HepG2 (cell line): ENCODE measurements around the gene GALNT18. TPM values are rescaled to one million over a fixed set of nuclear protein-coding genes. Genes with fewer than 3 reads are reported as not detected.

Experiments
- ATAC-seq: fragments of 200-7000 bp; cut with Tn5 transposase; 3 replicates; pipeline ENCODE4 v1.9.1; 2020; ENCODE audit warnings: mild to moderate bottlenecking, moderate library complexity
- BruUV-seq: library from RNA; stranded (reverse); fragments of 400-500 nt; replicated peaks from 2 replicates; lab custom pipeline; 2021; lab: Mats Ljungman, UMichigan
- CTCF ChIA-PET: fragments of 300-600 bp; formaldehyde crosslinking; extraction: SDS; loops from one replicate; lab custom pipeline; 2021; ENCODE audit warnings: low total read pairs, inconsistent platforms, low intra/inter-chr PET ratio; lab: Yijun Ruan, JAX
- POLR2A ChIA-PET: fragments of 350-600 bp; sonication (Branson Sonifier 250); formaldehyde crosslinking; loops from one replicate; lab custom pipeline; 2020; ENCODE audit warnings: antibody characterized with exemption, inconsistent platforms; lab: Yijun Ruan, JAX
- DNase-seq: peaks from one replicate; pipeline ENCODE4 v3.0.0-alpha.2; 2015; ENCODE audit warnings: low spot score
- FAIRE-seq: peaks from 3 replicates; lab custom pipeline; 2011; peaks lifted over from hg19 to GRCh38; lab: Jason Lieb, UNC
- H2AFZ ChIP-seq: one replicate; pipeline ENCODE4 v1.6.1; 2011; ENCODE audit warnings: low read length, inconsistent platforms
- H3K27ac ChIP-seq: fragments of 300-600 bp; 3 replicates; pipeline ENCODE4 v1.8.0; 2011; ENCODE audit warnings: mixed run types, mild to moderate bottlenecking, mixed read lengths, low read length, inconsistent platforms; ENCODE audit not compliant: insufficient read depth; ENCODE audit errors: extremely low read length
- H3K27me3 ChIP-seq, 2 experiments: fragments of 200-600 bp in 1 of 2; 2 replicates in 1 of 2; 3 replicates in 1 of 2; pipeline versions ENCODE4 v1.6.0 to v1.8.0; 2011; ENCODE audit warnings: low read length in 2 of 2, mild to moderate bottlenecking in 2 of 2, moderate library complexity in 2 of 2, inconsistent platforms in 1 of 2; ENCODE audit not compliant: insufficient read depth in 2 of 2, control insufficient read depth in 1 of 2
- H3K36me3 ChIP-seq, 2 experiments: fragments of 200-600 bp in 1 of 2; replicated peaks in 1 of 2; 2 replicates in 1 of 2; 3 replicates in 1 of 2; pipeline versions ENCODE4 v1.5.1 to v1.8.0; 2011; ENCODE audit warnings: low read length in 2 of 2, inconsistent platforms in 1 of 2; ENCODE audit not compliant: insufficient read depth in 2 of 2, control insufficient read depth in 1 of 2
- H3K4me1 ChIP-seq: 2 replicates; pipeline ENCODE4 v1.5.1; 2012; ENCODE audit warnings: low read length, inconsistent platforms; ENCODE audit not compliant: insufficient read depth
- H3K4me2 ChIP-seq: 2 replicates; pipeline ENCODE4 v1.6.0; 2011; ENCODE audit warnings: low read depth, low read length, inconsistent platforms
- H3K4me3 ChIP-seq, 3 experiments: fragments of 200-600 bp in 1 of 3; sonication (generic), shearing (Covaris generic) in 1 of 3; replicated peaks in 1 of 3; 2 replicates each; pipeline ENCODE4 v1.5.1; 2011 to 2016; ENCODE audit warnings: low read length in 3 of 3, inconsistent platforms in 2 of 3, low read depth in 2 of 3, mild to moderate bottlenecking in 2 of 3, control low read depth in 1 of 3, mixed read lengths in 1 of 3; ENCODE audit not compliant: insufficient read depth in 1 of 3
- H3K79me2 ChIP-seq: one replicate; pipeline ENCODE4 v1.6.1; 2011; ENCODE audit warnings: low read length, inconsistent platforms; ENCODE audit not compliant: insufficient read depth
- H3K9ac ChIP-seq: 2 replicates; pipeline ENCODE4 v1.6.0; 2011; ENCODE audit warnings: mild to moderate bottlenecking, low read depth, low read length, inconsistent platforms; ENCODE audit not compliant: insufficient read depth
- H3K9me3 ChIP-seq: 2 replicates; pipeline ENCODE4 v1.5.1; 2012; ENCODE audit warnings: mild to moderate bottlenecking, low read length
- H4K20me1 ChIP-seq: 2 replicates; pipeline ENCODE4 v1.6.0; 2011; ENCODE audit warnings: inconsistent platforms, mild to moderate bottlenecking, low read length, moderate library complexity; ENCODE audit not compliant: insufficient read depth
- FOXC1 ChIP-seq: sonication (generic); formaldehyde crosslinking; IDR thresholded peaks from 2 replicates; pipeline ENCODE4 v1.8.0; 2022; ENCODE audit warnings: mild to moderate bottlenecking, missing genetic modification reagents, borderline replicate concordance
- IKZF4 ChIP-seq: sonication (generic); formaldehyde crosslinking; IDR thresholded peaks from 2 replicates; pipeline ENCODE4 v1.5.1; 2020; ENCODE audit warnings: borderline replicate concordance, mild to moderate bottlenecking, low read depth, missing genetic modification reagents; ENCODE audit errors: not compliant biosample characterization
- KDM2A ChIP-seq: sonication (generic); formaldehyde crosslinking; IDR thresholded peaks from 2 replicates; pipeline ENCODE4 v1.4.0; 2020; ENCODE audit warnings: low read depth, missing genetic modification reagents, borderline replicate concordance
- NONO ChIP-seq, 2 experiments: fragments of 450-650 bp in 1 of 2; sonication (generic) in 1 of 2; formaldehyde crosslinking in 1 of 2; IDR thresholded peaks in 1 of 2; conservative IDR thresholded peaks in 1 of 2; 2 replicates each; pipeline versions ENCODE4 v1.6.1 to v1.8.0; 2017 to 2022; ENCODE audit warnings: mild to moderate bottlenecking in 1 of 2, missing genetic modification reagents in 1 of 2, moderate library complexity in 1 of 2
- SNAPC2 ChIP-seq: sonication (generic); formaldehyde crosslinking; IDR thresholded peaks from 2 replicates; pipeline ENCODE4 v1.8.1; 2022; ENCODE audit warnings: mild to moderate bottlenecking, missing genetic modification reagents
- SNRNP70 ChIP-seq: fragments of 200-400 bp; formaldehyde crosslinking; IDR thresholded peaks from 2 replicates; pipeline ENCODE4 v1.6.1; 2017; ENCODE audit warnings: mild to moderate bottlenecking, low read depth, low read length, moderate library complexity
- ZNF331 ChIP-seq: sonication (generic); formaldehyde crosslinking; IDR thresholded peaks from 2 replicates; pipeline ENCODE4 v1.4.0; 2020; ENCODE audit warnings: missing genetic modification reagents
- ZNF510 ChIP-seq: sonication (generic); formaldehyde crosslinking; IDR thresholded peaks from 2 replicates; pipeline ENCODE4 v1.4.0; 2020; ENCODE audit warnings: low read depth, mild to moderate bottlenecking, missing genetic modification reagents
- ZNF530 ChIP-seq: sonication (generic); formaldehyde crosslinking; IDR thresholded peaks from 2 replicates; pipeline ENCODE4 v1.5.0; 2020; ENCODE audit warnings: low read depth, mild to moderate bottlenecking, missing genetic modification reagents
- ZNF547 ChIP-seq: sonication (generic); formaldehyde crosslinking; IDR thresholded peaks from 2 replicates; pipeline ENCODE4 v1.5.1; 2020; ENCODE audit warnings: mild to moderate bottlenecking, missing genetic modification reagents
- ZNF550 ChIP-seq: sonication (generic); formaldehyde crosslinking; IDR thresholded peaks from 2 replicates; pipeline ENCODE4 v1.4.0; 2020; ENCODE audit warnings: mild to moderate bottlenecking, missing genetic modification reagents, borderline replicate concordance
- in situ Hi-C: cut with HindIII; loops from 2 replicates; pipeline ENCODE4 v1.10.0; 2017; ENCODE audit warnings: low pct_unique_long_range_greater_than_20kb; ENCODE audit not compliant: extremely low pct_ligation_motif_present
- intact Hi-C: fragments of 100-400 bp; cut with micrococcal nuclease; formaldehyde crosslinking; loops from one replicate; pipeline ENCODE4 v1.10.0; 2022; ENCODE audit not compliant: unreplicated experiment
- polyA plus RNA-seq, 8 experiments: library from polyadenylated mRNA; depleted of rRNA in 3 of 8; stranded (reverse) in 7 of 8; unstranded in 1 of 8; fragments of >200 nt; fragmentation: Illumina TruSeq in 4 of 8; extraction: Trizol in 4 of 8; gene quantifications; 2 replicates each; pipeline versions ENCODE4 v1.2.1 to v1.2.3, GENCODE V29; 2011 to 2016; ENCODE audit warnings: low read depth in 4 of 8, missing spikeins in 1 of 8, mixed read lengths in 1 of 8; ENCODE audit not compliant: insufficient read depth in 1 of 8
- total RNA-seq, 5 experiments: library from RNA; depleted of rRNA; stranded (reverse); fragments of >200 nt; fragmentation: Illumina TruSeq; extraction: Trizol; gene quantifications; 2 replicates each; pipeline ENCODE4 v1.2.3, GENCODE V29; 2016; ENCODE audit warnings: low read depth in 1 of 5
- TF ChIP-seq, protein P1 (sequence below): IDR thresholded peaks from 2 replicates; pipeline ENCODE4 v1.6.1; 2016; ENCODE audit warnings: low read depth, borderline replicate concordance
- TF ChIP-seq, protein P2 (sequence below): sonication (generic); formaldehyde crosslinking; IDR thresholded peaks from 2 replicates; pipeline ENCODE4 v1.5.0; 2020; ENCODE audit warnings: mild to moderate bottlenecking, missing genetic modification reagents, moderate library complexity
- TF ChIP-seq, protein P3 (sequence below): sonication (generic); formaldehyde crosslinking; IDR thresholded peaks from 2 replicates; pipeline ENCODE4 v1.5.0; 2020; ENCODE audit warnings: missing genetic modification reagents

The GALNT18 gene
- total and polyA plus RNA-seq, 2 of the 13 experiments (the other 11 are each of a cell fraction or from before 2014, with no cell fraction given), result 0.11 TPM; not detected in 1

DNA sequence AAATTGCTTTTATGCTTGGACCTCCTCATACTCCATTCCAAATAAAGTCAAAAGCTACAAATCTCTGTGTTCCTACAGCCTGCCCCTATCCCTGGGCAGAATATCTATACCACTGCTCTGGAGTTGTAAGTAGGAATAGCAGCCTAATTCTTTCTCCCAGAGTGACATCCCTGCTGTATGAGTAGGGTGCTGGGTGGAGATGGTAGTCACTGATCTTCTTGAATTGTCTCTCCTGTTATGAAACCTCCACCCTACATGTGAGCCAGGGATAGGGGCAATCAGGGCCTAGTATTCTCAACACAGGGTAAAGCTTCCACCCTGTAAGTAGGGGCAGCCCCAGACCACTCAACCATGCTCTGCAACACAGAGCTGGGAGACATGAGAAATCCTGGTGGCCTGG, 19.8 kb downstream of the GALNT18 start:
- TF ChIP-seq ZNF510 (CRISPR knock-in tag) (no peak), ZNF547 (CRISPR knock-in tag) (no peak), ZNF331 (no peak), IKZF4 (CRISPR knock-in tag) (no peak), FOXC1 (CRISPR knock-in tag) (no peak), ZNF550 (no peak), NONO (IDR thresholded peaks at IDR 0.05) (no peak), NONO (CRISPR knock-in tag; conservative IDR thresholded peaks at IDR 0.05) (no peak), SNRNP70 (no peak), ZNF530 (no peak), KDM2A (CRISPR knock-in tag) (no peak), SNAPC2 (no peak)
- TF ChIP-seq, protein P1, sequence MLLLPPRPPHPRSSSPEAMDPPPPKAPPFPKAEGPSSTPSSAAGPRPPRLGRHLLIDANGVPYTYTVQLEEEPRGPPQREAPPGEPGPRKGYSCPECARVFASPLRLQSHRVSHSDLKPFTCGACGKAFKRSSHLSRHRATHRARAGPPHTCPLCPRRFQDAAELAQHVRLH, result no peak
- TF ChIP-seq, protein P2, sequence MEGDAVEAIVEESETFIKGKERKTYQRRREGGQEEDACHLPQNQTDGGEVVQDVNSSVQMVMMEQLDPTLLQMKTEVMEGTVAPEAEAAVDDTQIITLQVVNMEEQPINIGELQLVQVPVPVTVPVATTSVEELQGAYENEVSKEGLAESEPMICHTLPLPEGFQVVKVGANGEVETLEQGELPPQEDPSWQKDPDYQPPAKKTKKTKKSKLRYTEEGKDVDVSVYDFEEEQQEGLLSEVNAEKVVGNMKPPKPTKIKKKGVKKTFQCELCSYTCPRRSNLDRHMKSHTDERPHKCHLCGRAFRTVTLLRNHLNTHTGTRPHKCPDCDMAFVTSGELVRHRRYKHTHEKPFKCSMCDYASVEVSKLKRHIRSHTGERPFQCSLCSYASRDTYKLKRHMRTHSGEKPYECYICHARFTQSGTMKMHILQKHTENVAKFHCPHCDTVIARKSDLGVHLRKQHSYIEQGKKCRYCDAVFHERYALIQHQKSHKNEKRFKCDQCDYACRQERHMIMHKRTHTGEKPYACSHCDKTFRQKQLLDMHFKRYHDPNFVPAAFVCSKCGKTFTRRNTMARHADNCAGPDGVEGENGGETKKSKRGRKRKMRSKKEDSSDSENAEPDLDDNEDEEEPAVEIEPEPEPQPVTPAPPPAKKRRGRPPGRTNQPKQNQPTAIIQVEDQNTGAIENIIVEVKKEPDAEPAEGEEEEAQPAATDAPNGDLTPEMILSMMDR (CRISPR knock-in tag), result no peak
- TF ChIP-seq, protein P3, sequence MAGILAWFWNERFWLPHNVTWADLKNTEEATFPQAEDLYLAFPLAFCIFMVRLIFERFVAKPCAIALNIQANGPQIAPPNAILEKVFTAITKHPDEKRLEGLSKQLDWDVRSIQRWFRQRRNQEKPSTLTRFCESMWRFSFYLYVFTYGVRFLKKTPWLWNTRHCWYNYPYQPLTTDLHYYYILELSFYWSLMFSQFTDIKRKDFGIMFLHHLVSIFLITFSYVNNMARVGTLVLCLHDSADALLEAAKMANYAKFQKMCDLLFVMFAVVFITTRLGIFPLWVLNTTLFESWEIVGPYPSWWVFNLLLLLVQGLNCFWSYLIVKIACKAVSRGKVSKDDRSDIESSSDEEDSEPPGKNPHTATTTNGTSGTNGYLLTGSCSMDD (CRISPR knock-in tag), result no peak
- TF ChIP-seq, all 625 proteins: peak for 0
- no peaks in the 10 kb centered on the region for H3K9me3 ChIP-seq
- no peaks in the 10 kb centered on the region for H3K36me3 ChIP-seq
- ChIA-PET CTCF (no interaction called here), POLR2A (no interaction called here)
- no peaks in the 10 kb centered on the region for H3K79me2 ChIP-seq
- H3K4me1 ChIP-seq, result no peaks in the 10 kb centered on the region
- BruUV-seq, result no TSS peak
- in situ Hi-C loops, result no loop called here
- intact Hi-C loops, result no loop called here
- ATAC-seq, result no peak
- no peaks in the 10 kb centered on the region for H4K20me1 ChIP-seq
- no peak overlapping the region for H3K4me3 ChIP-seq
- peaks cover 2 to 27% of the 10 kb centered on the region in 2 experiments; a peak in 4 of 5 replicates for H3K27me3 ChIP-seq
- DNase-seq, result no peak
- no peak overlapping the region for H3K9ac ChIP-seq
- H2AFZ ChIP-seq, result no peak overlapping the region
- no peak overlapping the region for H3K27ac ChIP-seq
- no peak for FAIRE-seq
- H3K4me2 ChIP-seq, result no peak overlapping the region
